Uterus (tissue), 2 donors: ENCODE measurements around the gene PEPD.

Source experiments
- POLR2A ChIP-seq, 2 donors: fragments of 450-650 bp; IDR thresholded peaks; one replicate each; pipeline ENCODE4 v1.6.1; 2016; ENCODE audit warnings: antibody characterized with exemption in 2 of 2, mild to moderate bottlenecking in 1 of 2, moderate library complexity in 1 of 2
- TF ChIP-seq, protein P1 (sequence below), 4 experiments: fragments of 200-600 bp in 2 of 4; fragments of 450-650 bp in 2 of 4; sonication (generic) in 2 of 4; IDR thresholded peaks; one replicate each; pipeline ENCODE4 v1.5.1; 2016 to 2019; ENCODE audit warnings: antibody characterized with exemption in 4 of 4, mild to moderate bottlenecking in 2 of 4, moderate library complexity in 1 of 4

DNA sequence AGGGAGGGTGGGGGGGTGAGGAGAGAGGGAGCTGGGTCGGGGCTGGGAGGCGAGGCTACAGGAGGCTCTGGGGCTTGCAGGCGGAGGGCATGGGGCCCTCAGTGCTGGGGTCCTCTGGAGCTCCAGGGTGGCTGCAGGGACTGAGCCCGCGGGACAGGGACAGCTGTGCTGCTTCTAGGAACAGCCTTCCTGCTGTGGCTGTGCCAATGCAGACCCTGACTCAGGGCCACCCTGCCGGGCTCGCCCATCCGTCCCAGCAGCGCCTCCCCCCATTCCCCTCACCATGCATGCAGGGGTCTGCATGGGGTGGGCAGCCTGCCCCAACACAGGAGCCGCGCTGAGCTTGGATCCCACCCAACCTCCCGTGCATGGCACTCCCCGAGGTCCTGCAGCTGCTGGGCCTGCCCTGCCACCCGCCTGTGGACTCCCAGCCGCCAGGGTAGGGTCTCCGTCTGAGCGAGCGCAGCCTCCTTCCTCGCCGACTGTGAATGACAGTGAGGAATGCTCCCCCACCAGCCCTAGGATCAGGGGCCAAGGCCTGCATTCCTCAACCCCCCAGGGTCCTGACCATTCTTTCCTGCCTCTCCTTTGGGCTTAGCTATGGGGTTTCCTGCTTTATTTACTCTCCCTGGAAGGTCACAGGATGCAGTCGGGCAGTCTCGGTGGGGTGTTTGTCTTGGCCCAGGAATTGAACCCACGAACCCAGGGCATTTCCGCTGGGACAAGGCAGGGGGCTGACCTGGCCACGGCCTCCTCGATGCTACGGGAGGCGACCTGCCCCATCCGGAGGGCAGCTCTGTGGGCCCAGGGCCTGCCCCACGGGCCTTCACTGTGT is 124.7 kb downstream of the PEPD start:
- no peak for TF ChIP-seq POLR2A (IDR thresholded peaks at IDR 0.05)
- TF ChIP-seq, protein P1, sequence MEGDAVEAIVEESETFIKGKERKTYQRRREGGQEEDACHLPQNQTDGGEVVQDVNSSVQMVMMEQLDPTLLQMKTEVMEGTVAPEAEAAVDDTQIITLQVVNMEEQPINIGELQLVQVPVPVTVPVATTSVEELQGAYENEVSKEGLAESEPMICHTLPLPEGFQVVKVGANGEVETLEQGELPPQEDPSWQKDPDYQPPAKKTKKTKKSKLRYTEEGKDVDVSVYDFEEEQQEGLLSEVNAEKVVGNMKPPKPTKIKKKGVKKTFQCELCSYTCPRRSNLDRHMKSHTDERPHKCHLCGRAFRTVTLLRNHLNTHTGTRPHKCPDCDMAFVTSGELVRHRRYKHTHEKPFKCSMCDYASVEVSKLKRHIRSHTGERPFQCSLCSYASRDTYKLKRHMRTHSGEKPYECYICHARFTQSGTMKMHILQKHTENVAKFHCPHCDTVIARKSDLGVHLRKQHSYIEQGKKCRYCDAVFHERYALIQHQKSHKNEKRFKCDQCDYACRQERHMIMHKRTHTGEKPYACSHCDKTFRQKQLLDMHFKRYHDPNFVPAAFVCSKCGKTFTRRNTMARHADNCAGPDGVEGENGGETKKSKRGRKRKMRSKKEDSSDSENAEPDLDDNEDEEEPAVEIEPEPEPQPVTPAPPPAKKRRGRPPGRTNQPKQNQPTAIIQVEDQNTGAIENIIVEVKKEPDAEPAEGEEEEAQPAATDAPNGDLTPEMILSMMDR (IDR thresholded peaks at IDR 0.05) = no peak
